Hindlimb muscle (tissue), 1 donor: ENCODE results near the gene CELSR1. TPM values are rescaled to one million over a fixed set of nuclear protein-coding genes. Genes with fewer than 3 reads are reported as not detected.

Source experiments
- DNase-seq: peaks from one replicate; pipeline ENCODE4 v3.0.0-alpha.2; 2013
- polyA plus RNA-seq: library from polyadenylated mRNA; unstranded; fragments of 120-200 nt; gene quantifications from one replicate; pipeline ENCODE4 v1.2.1, GENCODE V29; 2013; ENCODE audit not compliant: insufficient read length

CELSR1 gene
- polyA plus RNA-seq, 1 donor = 7.6 TPM

DNA sequence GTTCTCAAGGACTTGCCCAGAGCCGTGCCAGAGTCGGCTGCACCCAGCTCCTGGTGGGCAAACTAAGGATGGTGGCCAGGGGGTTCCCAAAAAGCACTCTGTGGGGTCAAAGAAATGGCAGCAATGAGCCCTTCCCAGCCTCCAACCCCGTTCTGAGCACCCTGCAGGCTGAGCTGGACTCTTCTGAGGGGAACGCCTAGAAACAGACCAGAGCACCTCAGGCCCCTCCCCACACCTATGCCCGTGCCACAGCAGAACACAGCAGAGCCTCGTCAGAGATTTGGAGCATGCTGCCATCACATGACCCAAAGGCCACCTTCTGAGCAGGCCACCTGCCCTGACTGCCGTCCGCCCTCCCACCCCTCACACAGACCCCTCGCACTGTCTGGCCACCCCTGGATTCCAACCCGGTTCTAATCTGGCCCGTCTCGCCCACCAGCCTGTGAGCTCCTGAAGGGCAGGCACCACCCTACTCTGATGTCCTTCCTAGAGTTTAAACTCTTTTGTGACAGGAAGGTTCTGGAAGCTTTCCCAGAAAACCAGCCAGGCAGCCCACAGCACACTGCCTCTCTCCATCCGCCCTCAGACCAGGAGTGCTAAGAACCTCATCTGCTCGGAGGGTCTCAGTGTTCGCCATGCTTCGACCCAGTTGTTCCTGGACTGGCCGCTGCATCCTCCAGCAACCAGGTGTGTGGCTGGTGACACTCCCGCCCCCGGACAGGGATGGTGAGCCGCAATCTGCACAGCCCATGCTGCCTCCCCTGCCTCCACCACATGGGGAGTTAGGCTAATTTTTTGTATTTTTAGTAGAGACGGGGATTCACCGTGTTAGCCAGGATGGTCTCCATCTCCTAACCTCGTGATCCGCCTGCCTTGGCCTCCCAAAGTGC lies 97.6 kb downstream of the CELSR1 start:
- no peak for DNase-seq

DNA sequence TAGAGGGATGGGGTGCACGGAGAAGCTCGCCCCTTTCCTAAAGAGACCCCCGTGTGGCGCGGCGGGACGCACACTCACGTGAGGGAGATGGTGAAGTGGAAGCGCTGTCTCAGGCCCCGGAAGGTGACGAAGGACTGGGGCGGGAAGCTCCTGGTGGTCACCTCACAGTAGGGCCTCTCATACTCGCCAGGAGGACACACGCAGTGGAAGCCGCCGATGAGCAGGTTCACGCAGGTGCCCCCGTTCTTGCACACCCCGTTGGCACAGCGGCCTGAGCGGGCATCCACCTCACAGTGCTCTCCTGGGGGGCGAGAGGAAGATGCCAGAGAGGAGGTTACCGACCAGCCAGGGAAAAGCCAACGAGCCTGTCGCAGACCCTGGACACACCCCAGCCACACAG lies 98.3 kb downstream of the CELSR1 start:
- DNase-seq = no peak

DNA sequence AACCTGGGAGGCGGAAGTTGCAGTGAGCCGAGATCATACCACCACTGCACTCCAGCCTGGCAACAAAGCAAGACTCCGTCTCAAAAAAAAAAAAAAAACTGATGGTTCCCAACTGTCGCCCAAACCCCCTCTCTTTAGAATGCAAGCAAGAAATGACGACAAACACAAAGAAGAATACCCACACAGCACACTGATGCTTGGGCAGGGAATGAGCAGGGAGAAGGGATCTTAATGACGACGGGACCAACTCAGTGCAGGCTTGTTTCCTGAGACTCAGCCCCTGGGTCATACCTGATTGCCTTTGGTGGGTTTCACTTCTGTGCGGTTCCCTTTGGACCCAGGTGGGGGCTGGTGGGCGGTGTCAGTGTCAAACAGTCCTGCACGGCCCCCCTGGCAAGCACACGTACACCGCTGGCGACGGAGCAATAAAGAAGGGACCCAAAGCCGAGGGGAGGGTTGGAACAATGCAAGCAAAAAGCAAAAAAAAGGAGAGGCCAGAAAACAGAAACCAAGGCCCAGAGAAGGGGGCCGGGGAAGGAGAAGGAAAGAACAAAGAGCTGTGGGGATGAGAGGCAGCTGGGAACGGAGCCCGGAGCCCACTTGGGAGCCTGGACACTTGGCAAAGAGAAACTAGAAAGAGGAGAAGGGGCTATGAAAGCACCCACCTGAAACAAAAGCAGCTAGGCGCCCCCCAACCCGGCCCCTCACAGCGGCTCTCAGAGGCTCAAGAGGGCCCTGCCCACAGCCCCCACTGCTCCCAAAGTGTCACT lies 99.6 kb downstream of the CELSR1 start:
- no peak for DNase-seq

DNA sequence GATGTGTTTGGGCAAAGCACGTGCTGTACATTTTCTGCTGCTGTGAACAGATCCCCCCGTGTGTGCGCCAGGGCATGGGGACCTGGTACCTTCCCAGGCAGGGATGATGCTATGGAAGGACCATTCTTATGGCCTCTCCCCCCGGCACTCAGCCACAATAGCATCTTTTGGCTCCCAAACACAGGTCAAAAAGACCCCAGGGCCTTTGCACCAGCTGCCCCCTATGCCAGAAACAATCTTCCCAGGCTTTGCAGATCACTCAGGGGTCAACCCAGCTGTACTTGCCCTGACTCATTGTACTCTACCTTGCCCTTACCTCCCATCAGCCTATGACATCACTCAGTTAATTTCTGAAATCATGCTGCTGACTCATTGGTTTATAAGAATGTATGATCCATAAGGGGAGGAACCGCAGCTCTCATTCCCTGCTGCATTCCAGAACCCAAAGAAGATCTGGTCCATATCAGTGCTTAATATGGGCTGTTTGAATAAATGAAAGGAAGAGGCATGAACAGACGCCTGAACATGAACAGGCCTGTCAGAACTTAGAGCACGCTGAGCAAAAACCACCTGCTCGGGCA lies 100.7 kb downstream of the CELSR1 start:
- DNase-seq = no peak

DNA sequence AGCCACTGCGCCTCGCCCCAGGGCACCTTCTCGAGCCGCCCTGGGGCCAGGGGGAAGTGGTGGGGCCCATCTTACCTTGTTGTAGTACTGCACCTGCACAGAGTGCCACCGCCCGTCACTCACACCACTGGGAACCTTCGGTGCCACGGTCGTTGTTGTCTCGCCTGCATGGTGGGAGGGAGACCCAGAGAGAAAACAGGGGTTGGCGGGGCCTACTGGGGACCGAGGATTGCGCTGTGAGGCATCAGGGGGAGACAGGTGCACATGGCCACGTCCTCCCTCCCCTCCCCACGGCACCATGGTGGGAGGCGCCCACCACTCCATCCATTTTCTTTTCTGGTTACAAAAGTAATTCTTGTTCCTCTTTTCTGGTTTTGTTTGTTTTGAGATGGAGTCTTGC lies 104.1 kb downstream of the CELSR1 start:
- DNase-seq = no peak

DNA sequence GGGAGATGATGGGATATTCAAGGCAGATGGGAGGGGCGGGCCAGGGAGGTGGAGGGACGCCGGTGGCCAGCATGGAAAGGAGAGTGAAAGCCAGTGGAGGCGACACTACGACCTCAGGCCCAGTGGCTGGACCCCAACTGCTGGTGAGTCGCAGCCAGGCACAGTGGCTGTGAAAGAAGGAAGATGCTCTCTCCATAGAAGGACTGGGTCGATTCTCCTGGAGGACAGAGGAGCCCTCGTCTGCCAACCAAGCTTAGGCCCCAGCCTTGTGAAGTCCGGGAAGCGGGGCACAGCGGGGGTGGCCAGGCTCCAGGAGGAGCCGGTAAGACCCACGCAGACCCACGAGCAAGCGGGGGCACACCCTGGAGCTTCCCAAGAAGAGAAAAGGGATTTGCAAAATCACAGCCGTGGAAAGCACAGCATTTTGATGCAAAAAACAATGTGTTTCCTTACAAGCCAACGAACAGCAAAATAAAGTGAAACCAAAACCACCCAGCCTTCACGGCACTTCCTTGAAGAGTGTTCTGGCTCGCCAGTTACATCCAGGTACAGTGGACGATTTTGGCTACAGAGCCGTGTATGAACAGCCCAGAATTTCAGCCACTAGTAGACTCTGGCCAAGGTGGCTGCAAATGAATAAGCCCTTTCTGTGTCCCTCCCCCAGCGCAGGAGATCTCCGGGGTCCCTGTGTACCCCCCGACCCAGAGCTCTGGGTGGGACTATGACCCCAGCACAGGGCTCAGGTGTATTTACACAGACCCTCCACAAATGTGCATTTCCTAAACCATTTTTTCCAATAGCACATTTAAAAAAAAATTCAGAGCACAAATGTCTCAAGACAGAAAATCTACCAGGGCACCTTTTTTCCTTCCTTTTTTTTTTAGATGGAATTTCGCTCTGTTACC lies 105.0 kb downstream of the CELSR1 start:
- no peak for DNase-seq

DNA sequence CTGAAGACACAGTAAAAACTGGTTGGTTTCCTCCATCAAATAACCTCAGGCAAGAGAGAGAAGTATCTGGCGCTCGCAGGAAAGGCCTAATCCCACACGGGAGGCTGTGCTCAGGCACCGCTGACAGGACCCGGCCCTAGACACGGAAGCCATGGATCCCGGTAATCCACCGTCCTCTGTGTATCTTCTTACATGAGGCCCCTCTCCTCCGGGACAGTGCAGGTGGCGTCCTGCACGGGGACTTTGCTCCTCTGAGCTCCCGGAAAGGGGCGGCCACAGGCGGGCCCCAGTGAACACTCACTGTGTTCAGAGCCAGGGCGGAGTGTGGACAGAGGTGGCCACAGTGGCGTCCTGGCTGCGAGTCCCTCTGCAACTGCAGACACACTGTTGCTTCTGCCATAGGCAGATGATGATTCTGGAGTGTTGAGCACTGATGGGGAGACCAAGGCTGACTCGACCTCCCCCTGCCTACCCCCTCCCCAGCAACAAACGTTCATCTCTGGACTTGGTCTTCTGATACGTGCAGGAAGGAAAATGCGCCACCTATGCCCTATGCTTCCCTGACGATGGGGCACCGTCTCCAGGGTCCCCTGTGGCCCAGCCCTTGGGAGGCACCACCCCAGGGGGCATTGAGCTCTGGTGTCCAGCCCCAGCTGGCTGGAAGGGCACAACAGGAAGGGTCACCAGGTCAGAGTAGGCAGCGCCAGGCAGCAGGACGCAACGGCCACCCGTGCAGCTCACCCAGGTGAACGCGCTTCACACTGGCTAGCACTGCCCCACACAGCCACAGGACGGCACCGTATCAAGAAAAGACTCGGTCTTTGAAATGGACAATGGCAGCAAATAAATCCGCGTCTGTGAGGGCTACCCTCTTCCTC lies 106.2 kb downstream of the CELSR1 start:
- DNase-seq = no peak

DNA sequence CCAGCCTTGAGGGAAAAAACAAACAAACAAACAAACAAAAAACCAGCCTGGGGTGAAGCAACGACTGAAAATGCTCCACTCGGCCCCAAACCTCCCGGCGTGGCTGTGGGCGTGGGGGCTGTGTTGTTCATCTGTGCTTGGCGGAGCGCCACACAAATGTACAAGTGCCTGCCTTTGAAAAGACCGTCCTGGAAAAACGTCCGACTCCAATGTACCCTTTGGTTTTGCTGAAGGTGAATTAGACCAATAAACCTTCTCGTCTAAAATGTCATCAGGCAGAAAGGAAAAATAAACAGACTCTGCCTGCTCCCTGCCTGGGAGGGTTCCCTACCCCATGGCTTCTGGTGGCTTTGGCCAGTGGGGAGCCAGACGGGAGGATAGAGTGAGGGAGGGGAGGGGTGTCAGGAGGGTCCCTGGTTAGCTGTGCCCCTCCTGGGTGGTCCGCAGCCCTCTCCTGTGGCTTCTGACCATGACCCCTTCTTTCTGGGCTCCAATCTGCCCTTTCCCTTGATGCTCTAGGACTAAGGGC lies 108.0 kb downstream of the CELSR1 start:
- DNase-seq = no peak

DNA sequence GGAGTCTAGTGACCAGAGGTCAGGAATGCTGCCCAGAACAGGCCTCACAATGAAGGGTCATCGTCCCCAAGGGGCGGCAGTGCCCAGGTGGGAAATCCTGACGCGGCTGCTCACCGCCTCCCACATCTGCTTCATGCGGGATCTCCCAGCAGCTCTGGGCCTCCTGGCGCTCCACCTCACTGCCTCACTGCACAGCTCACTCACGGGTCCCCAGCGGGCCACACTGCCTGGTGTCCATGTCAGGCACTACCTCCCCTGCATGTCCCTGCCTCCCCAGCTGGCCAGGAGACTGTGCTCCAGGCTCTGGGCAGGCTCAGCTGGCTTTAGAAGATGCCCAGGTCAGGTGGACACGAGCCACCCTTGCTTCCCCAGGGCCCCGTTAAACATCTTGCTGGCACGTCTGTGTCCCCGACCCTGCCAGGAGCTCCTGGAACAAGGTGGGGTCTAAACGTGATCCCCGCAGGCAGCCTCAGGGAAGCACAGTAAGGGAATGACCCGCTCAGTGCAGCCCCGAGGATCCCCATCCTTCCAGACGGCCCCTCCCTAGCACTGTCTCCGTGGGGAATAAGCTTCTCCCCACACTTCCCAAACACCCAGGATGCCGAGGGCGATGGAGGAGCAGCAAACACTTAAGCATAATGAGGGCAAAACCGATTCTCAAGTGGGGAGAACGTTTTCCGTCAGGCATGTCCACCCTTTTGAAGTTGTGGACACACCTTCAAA lies 108.7 kb downstream of the CELSR1 start:
- DNase-seq = no peak

DNA sequence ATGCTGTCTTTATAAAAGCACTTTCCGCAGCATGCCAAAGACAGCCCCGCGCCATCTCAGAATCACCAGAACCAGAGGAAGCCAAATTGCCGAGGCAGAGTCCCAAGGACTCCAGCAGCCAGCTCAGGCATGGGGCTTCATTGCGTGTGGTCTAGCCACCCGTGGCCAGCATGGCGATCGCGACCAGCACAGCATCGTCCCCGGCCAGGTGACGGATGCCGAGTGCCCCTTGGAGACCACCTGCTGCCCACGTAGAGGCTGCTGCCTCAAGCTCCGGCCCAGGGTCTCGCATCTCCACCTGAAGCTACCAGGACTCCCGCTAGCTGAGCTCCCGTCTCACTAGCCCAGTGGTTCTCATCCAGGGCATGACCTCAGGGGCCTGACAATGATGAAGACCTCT lies 109.2 kb downstream of the CELSR1 start:
- DNase-seq = no peak

DNA sequence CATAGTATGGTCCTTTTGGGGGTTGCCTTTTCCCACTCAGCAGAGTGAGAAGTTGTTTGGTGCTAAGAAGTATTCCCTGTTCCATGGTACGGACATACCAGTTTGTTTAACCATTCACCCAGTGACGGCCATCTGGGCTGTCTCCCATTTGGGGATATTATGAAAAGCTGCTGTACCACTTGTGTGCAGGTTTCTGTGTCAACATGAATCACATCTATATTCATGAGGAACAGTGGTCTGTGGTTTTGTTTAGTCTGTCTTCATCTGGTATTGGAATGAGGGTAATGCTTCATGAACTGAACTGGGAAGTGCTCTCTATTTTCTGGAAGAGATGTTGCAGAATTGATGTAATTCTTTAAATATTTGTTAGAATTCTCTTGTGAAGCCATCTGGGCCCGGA lies 112.4 kb downstream of the CELSR1 start:
- no peak for DNase-seq

DNA sequence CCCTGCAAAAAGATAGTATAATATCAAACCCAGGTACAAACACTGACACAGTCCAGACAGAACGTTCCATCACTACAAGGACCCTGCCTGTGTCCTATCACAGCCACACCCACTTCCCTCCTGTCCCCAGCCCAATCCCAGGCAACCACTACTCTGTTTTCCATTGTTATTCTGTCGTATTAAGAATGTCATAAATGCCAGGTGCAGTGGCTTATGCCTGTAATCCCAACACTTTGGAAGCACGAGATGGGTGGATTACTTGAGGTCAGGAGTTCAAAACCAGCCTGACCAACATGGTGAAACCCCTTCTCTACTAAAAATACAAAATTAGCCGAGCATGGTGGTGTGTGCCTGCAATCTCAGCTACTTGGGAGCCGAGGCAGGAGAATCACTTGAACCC lies 112.9 kb downstream of the CELSR1 start:
- DNase-seq = no peak

DNA sequence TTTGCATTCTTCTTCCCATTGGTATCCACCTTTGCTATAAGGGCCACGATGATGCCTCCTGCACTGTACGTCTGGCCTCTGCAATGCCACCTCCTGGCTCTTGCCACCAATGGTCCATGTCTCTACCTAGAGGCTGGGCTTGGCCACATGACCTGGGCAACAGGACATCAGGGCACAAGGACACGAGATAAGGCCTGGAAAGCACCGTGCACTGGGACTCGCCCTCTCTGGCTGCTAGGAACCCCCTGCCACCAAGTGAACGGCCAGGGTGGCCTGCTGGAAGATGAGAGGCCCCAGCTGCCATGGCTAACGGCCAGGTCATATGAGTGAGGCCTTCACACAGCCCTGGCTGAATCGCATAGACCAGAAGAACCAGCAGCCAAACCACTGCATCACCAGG lies 114.5 kb downstream of the CELSR1 start:
- DNase-seq = no peak

DNA sequence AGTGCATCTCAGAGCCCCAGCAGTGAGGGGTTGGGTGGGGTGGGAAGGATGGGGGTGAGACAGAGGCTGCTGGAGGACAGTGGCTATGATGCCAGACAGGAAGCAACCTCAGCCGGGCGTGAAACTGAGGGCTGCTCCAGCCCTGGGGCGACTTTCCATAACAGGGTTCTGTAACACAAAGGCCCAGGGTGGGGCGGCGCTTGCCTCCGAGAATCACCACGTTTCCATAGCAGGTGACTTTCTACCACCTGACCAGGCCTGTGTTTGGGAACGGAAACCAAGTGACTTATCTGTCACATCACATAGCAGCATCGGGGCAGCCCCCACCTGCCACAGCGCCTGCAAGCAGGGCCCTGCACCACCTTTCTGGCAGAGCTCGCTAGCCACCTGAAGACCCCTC lies 116.2 kb downstream of the CELSR1 start:
- DNase-seq = no peak

DNA sequence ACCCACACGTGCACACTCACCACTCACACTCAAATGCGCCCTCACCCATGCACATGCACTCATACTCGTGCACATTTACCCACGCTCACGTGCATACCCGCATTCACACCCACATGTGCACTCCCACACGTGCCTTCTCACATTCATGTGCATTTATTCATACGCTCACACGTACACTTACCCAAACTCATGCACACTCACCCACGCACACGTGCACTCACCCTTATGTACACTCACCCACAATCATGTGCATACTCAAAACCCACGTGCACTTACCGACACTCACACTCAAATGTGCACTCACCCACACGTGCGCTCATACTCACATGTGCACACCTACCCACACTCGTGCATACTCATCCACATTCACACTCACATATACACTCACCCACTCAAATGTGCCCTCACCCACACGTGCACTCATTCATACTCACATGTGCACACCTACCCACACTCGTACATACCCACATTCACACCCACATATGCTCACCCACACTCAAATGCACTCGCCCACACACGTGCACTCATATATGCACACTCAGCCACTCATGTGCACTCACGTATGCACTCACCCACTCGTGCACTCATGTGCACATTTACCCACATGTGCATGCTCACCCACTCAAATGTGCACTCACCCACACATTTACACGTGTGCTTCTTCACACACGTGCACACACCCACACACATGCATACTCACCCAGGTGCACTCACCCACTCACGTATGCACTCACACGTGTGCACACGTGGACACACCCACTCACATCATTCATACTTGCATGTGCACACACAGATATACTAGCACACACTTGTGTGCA lies 117.5 kb downstream of the CELSR1 start:
- no peak for DNase-seq

DNA sequence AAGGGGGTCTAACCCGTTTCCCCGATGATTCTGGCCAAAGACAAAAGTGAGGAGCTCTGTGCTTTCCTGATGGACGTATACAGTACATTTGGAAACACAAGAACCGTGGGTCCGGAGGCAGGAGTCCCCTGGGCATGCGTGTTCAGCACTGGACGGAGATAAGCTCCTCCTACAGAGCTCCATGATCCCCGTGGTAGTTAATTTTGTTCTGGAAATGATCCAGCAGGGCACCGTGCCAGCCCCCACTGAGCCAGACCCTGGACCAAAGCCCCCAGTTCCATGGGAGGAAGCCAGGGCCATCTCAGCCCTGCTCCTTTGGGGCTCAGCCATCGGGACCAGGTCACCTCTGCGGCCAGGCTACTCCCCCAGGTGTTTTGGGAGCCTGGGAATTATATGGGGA lies 118.6 kb downstream of the CELSR1 start:
- DNase-seq = no peak

DNA sequence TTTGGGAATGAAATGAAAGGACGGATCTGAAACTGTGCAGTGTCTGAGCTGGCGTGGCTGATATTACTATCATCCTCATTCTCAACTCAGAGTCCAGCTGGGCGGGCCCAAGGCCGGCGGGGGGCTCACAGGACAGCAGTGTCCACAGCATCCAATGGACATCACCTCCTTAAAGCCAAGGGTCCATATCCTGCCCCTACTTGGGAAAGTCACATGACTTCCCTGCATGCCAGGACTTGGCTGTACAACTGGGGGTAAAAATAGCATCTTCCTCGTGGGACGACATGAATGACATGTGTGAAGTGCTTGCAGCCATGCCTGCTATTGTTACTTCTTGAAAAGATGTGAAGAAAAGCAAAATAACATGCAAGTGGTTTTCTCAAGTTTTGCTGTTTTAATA lies 119.7 kb downstream of the CELSR1 start:
- no peak for DNase-seq

DNA sequence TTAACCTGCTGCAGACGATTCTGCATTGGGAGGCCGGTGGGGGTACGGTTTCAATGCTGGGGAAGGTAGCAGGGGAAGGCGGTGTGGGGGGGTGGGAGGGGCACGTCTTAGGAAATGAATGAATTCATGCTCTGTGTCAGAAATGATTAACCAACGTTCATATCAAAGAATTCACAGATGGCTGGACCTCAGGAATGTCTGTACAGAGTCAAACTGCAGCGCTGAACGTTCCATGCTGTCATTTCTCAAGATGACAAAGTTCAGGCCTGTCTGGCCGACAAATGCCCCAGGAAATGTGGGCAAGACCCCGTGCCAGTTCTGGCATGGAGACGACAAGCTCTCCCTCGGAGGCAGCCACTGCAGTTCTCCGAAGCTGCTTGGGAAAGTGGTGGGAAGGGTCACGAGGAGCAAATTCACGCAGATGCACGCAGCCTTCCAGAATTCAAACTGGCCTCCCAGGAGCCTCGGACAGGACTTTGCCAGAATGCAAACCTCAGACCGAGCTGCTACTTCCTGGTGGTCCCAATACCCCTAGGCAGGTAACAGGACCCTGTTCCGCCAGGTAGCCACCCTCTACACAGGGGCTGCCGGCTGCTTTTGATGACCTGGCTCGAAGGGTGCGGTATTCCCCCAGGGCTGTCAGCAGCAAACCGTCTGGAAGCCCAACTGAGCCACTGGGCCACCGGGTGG lies 120.4 kb downstream of the CELSR1 start:
- no peak for DNase-seq

DNA sequence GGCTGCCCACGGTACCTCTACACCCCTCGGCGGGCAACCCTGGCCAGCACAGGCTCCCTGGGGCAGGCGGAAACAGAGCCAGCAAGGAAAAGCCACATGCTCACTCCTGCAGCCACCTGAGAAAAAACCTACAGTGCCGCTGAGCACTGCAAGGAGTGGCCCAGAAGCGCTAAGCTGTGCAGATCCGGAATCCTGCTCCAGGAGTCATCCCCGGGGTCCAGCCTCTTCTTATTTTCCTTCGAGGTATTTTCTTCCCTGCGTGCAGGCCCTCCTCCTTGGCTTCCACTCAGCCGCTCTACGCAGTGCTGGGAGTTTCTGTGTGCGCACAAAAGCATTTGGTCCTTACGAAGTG lies 120.9 kb downstream of the CELSR1 start:
- DNase-seq = peak; percentile 25
